HG03175 (cell line): ENCODE measurements around the gene VMAC.

ENCODE experiments used
- ATAC-seq: cut with Tn5 transposase; IDR thresholded peaks from one replicate; pipeline ENCODE4 v1.9.1; 2021; ENCODE audit warnings: mild to moderate bottlenecking, moderate library complexity; ENCODE audit not compliant: unreplicated experiment

The VMAC gene

DNA sequence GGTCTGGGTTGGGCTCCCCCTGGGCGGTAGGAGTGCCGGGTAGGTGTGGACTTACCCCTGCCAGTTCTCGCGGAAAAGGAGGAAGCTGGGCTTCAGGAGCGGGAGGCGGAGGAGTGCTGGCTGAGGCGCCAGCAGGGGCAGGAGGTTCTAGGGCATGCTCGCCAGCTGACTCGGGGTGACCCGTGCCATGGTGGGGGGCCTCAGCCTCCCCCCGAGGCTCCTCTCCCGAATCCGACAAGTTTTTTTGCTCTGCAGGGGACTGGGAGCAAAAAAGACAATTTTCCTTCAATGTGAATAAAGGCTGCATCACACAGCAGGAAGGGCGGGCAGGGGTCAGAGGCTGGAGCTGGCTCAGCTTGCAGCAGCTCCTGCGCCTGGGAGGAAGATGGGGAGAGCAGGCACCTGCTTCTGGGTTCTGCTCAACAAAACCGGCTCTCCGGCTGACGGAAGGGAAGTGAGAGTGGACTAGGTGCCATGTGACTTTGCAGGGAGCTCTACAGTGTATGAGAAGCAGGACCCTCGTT is 46.7 kb downstream of the VMAC start:
- ATAC-seq, result no peak

DNA sequence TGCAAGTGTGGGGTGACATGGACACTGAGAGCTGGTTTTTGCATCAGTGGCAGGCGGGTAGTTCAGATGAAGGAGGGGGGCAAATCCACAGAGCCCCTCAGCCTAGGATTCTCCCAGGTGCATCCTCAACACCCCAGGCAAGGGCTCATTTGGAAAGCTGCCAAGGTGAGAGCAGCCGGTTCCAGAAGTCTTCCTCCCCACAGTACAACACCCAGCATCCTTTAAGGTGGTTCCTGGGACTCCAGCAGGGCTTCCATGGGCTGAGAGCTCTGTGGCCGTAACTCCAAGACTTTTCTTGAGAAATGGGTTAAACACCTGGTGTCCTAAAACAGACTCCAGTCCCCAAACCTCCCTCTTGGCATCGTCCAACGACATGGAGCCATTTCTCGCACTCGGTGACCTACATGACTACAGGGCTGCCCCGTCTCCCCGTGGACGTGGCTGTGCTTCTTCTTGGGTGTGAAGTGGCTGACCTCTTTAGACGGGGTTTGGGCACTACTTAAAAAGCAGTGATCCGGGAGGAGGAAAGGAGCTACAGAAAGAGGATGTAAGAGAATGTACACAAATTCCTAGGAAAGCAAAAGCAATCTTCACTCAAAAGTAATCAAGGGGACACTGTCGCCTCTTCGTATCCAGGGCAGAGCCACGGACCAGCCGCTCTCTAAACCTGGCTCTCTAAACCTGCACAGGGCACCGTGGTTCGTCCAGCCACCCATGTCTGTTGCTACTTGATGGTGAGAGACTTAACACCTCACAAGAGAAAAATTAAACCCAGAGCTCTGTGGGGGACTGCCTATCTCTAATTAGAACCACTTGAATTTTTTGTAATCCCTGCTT is 47.7 kb downstream of the VMAC start:
- ATAC-seq, result no peak

DNA sequence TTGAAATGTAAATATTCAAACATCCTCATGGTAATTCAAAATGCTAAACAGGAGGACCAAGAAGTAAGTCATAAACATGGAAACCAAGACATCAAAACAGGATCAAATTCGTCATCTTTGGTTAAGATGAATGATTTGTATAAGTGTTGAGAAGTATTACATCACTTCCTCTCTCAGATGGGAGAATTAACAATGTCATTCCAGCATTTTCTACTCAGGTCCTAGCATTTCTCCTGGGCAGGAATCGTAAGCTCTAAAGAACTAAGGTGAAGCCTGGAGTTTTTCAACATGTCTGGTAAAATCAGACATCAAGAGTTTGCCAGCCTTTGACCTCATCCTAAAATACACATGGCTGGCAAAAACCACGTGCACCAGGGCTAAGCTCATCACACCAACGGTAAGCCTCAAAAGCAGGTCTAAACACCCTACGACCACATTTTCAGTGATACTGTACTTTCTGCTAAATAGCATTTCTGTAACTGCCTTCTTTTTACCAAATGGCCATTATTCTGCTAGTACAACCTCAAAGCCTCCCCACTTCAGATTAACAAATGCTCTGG is 48.4 kb downstream of the VMAC start:
- ATAC-seq, result no peak

DNA sequence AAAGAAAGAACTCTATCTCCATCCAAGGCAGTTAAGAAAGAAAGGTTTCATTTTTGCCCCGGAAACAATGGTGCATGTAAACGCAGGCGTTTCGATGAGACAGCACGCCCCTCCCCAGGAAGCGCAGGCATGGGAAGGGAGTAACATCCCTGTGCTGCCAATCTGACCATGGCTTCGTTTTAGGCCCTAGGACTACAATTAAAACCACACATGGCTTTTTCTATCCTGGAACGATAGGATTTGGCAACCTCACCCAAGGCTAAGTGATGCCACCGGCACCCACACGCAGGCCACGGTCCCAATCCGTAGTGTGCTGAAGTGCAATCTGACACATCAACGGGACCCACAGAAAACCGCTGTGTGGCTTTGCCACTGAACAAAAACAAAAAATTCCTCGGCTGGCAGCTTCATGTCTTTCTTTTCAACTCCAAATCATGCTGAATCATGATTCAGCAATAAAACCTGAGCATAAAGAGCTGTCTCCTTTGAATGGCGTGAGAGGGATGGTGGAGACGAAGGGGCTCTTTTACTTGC is 49.1 kb downstream of the VMAC start:
- no peak for ATAC-seq

DNA sequence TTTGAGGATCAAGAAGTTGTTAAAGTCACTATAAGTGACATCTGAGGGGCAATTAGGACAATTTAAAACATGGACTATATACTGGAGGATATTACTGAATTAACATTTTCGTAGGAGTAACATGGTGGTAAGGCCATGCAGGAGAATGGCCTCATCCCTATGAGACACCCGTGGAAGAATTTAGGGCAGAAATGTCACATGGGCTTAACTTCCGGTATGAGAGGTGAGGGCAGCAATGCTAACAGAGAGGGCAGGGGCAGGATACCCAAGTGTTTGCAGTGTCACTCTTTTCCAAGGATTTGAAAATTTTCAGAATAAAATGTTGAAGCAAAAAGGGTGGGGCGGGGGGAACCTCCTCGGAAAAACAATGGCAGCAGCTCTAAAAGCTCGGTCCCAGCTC is 49.6 kb downstream of the VMAC start:
- no peak for ATAC-seq

DNA sequence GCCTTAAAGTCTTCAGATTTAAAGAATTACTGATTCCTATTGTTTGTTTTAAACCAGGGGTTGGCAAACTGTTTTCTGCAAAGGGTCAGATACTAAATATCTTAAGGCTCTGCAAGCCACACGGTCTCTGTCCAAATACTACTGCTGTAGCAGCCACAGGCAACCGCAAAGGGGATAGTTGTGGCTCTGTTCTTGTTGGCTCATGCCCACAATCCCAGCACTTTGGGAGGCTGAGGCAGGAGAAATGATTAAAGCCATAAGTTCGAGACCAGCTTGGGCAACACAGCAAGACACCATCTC is 50.9 kb downstream of the VMAC start:
- ATAC-seq, result no peak

DNA sequence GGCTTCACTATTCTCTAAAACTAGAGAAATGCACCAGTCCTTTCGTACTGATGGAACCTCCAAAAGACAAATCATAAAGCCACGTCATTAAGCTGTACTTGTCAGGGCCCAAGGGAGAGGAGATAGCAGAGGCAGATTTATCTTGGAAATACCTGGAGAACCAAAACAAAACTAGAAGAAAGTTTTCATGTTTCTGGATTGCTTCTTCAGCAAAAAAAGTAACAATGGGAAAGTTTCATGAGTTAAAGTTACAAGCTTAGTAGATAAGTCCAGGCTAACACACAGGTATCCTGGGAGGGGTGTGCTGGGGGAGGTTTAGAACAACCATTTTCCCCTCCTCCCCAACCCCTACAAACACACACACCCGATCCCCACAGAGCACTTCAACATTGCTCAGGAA is 51.7 kb downstream of the VMAC start:
- no peak for ATAC-seq

DNA sequence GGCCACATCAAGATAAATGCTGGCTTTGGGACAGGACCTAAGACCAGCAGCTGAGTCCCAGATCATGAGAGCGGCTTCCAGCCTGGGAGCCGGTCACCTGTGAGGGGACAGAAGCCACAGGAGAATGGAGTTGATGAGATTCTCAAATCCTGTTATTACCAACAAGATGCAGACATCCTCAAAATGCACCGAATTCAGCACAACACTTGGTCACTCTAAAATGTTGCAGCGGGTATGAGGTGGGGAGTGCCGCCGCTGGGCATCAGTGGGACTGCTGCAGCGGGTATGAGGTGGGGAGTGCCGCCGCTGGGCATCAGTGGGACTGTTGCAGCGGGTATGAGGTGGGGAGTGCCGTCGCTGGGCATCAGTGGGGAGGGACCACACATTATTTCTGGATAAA is 52.1 kb downstream of the VMAC start:
- ATAC-seq, result no peak

DNA sequence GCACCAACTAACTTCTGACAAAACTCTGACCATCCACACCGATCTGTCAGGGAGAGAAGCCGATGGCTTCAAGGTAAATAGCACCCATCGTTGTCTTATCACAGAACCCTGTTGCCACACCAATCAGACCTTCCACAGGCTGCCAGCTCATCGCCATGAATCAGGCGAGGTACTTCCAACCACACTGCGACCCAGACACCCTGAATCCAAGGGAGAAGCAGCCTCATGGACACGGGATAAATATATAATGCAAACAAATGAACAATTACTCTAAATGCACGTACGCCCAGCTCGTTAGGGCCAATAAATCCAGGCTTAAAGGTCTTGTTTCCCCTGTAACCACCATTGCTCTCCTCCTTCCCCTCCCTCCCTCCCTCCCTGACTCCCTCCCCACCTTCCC is 52.5 kb downstream of the VMAC start:
- ATAC-seq, result no peak

DNA sequence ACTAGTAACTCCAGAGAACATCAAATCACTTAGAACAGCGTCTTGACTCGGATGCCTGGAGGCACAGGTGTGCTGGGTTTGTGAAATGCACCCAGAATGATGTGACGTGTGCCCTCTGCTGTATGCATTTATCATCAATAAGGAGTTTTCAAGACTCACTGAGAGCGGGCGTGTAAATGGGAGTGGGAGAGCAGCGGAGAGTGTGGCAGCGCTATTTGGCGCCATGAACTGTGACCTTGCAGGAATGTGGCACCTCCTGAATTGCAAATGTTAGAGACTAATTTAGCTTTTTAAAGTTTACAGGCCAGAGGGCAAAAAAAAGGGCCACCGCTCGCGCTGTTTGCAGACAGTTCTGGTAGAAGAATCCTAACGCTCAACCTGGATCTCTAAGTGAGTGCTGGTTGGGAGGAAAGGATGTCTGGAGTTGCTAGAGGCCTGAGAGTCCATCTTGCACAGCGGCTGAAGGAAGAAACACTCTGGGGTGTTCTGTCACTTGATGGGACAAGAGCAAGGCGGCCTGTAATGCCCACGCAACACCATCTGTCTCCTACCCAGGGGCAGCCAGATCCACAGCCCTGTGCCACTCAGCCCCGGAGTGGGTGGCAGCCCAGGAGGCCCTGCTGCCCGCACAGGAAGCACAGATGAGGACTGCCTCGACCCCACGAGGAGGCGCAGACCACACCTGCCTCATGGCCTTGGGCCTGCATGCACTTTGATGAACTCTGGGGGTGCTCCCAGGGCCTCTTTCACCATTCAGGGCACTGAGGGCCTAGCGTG is 53.6 kb downstream of the VMAC start:
- ATAC-seq, result no peak

DNA sequence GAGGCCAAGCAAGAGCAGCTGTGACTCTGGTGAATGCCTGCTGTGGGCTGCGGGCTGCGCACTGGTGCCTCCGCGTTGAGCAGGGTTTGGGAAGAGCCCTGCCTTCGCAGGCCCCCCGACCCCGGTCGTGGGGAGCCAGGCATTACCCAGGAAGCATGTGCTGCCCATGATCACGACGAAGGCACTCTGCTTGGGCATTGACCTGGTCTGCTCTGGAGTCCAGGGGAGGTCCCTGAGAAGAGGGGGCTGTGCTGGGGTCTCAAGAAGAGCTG is 54.1 kb downstream of the VMAC start:
- no peak for ATAC-seq

DNA sequence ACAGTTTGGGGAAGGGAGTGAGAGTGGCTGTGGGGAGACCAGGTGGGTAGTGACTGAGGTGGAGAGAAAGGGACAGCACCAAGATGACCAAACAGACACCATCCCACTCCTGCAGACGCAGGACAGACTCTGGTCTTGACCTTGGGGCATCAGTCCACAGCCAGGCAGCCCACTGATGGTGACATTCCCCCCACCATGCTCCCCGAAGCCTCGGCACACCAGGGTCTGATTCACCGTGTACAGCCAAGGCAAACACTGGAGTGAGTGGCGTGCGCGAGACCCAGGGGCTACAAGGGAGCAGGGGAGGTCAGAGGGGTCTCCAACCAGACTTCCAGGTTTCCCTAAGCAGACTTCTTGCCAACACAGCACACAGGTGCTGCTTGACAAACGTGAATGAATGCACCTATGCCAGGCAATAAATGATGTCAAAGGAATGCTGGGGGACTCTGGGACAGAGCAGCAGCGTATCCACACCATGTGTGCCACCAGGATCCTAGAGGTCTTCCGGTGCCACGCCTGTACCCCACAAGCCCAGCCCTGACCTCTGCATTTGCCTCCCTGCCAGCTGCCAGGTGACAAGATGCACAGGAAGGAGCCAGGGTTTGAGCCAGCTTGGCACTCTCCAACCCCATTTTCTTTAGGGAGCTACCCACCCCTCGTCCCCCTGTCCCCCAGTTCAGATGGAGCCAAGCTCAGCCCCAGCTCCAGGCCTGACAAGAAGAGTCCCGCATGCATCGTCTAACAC is 54.8 kb downstream of the VMAC start:
- no peak for ATAC-seq
